ENCODE results near the gene PROK2. TPM values are rescaled to one million over a fixed set of nuclear protein-coding genes. Genes with fewer than 3 reads are reported as not detected.
A peak's percentile ranks its signal among the peaks of the same experiment; 100 is the strongest.

The PROK2 gene
- total RNA-seq (under 1 TPM in 3 of 6 donors, not detected in 3; 0.25 to 0.46 (median 0.43) TPM), polyA plus RNA-seq (under 1 TPM in 1 of 2 donors, not detected in 1; 0.09 TPM)

GRCh38 chr3:71784914-71785531 lies at the start of gene PROK2:
PROK2 (minus strand) TSS chr3:71785148; CDS start chr3:71785052, 96 bp downstream.
- Histone ChIP-seq H3K27ac (no peak within 1 kb of the TSS), H3K36me3 (no peaks in the 10 kb centered on the region), H3K4me3 (peak within 1 kb of the TSS in 2 of 4 donors; percentile 19 to 44), H3K27me3 (peaks cover 0 to 42% (median 7%) of the 10 kb centered on the region in 4 donors), H3K9me3 (no peaks in the 10 kb centered on the region), H3K4me1 (peaks cover 0 to 7% (median 4%) of the 10 kb centered on the region in 3 donors)
- peak in 2 of 6 donors; percentile 63 to 70 for DNase-seq
- intact Hi-C loops (cut with DNase I), result no loop called here
- ATAC-seq, result peak; percentile 30 to 58 (median 44)
- TF ChIP-seq CTCF (IDR thresholded peaks at IDR 0.05), result no peak
- WGBS, 2 donors, result 1% methylated on average over 32 to 89 of the region's 89 CpGs
- no peak for FAIRE-seq

- DNase-seq (no peak), FAIRE-seq (no peak), ATAC-seq (no peak)
- no peaks in the 10 kb centered on the region for H3K36me3 ChIP-seq
- intact Hi-C loops (cut with DNase I), result no loop called here
- no peak for TF ChIP-seq CTCF (IDR thresholded peaks at IDR 0.05)
- H3K27me3 ChIP-seq, result no peaks in the 10 kb centered on the region
- H3K4me3 ChIP-seq, result no peak overlapping the region
- H3K9me3 ChIP-seq, result no peaks in the 10 kb centered on the region
- H3K27ac ChIP-seq, result no peak overlapping the region
- WGBS, 2 donors, result 23 to 39% methylated on average over 2 of the region's 2 CpGs
- no peaks in the 10 kb centered on the region for H3K4me1 ChIP-seq
Observed at GRCh38 chr3:71831599-71831998, 46.7 kb upstream of the PROK2 start.

- ATAC-seq (no peak), FAIRE-seq (no peak)
- H3K36me3 ChIP-seq, result no peaks in the 10 kb centered on the region
Observed at GRCh38 chr3:71825551-71826283, 40.8 kb upstream of the PROK2 start.

GRCh38 chr3:71821116-71821515 lies 36.2 kb upstream of the PROK2 start:
- H3K4me1 ChIP-seq, result no peaks in the 10 kb centered on the region
- no peak for TF ChIP-seq CTCF (IDR thresholded peaks at IDR 0.05)
- no peak for FAIRE-seq
- H3K27ac ChIP-seq, result no peak overlapping the region
- H3K27me3 ChIP-seq, result no peaks in the 10 kb centered on the region
- WGBS, 2 donors, result 61 to 69% methylated on average over 3 of the region's 3 CpGs
- intact Hi-C loops (cut with DNase I), result no loop called here
- H3K9me3 ChIP-seq, result no peaks in the 10 kb centered on the region
- DNase-seq, result no peak
- no peak overlapping the region for H3K4me3 ChIP-seq
- ATAC-seq, result no peak
- H3K36me3 ChIP-seq, result no peaks in the 10 kb centered on the region

More at GRCh38 chr3:71825551-71826283, 40.8 kb upstream of the PROK2 start:
- no peak for DNase-seq
- Histone ChIP-seq H3K27ac (no peak overlapping the region), H3K27me3 (no peaks in the 10 kb centered on the region), H3K4me3 (no peak overlapping the region), H3K9me3 (no peaks in the 10 kb centered on the region), H3K4me1 (no peaks in the 10 kb centered on the region)
- WGBS, 2 donors, result 90 to 95% methylated on average over 5 of the region's 5 CpGs
- no peak for TF ChIP-seq CTCF (IDR thresholded peaks at IDR 0.05)
- intact Hi-C loops (cut with DNase I), result no loop called here

GRCh38 chr3:71817262-71817661 lies 32.3 kb upstream of the PROK2 start:
- TF ChIP-seq CTCF (IDR thresholded peaks at IDR 0.05), result no peak
- Histone ChIP-seq H3K27ac (no peak overlapping the region), H3K36me3 (no peaks in the 10 kb centered on the region), H3K4me3 (no peak overlapping the region), H3K27me3 (no peaks in the 10 kb centered on the region), H3K4me1 (no peaks in the 10 kb centered on the region), H3K9me3 (no peaks in the 10 kb centered on the region)
- ATAC-seq (no peak), DNase-seq (no peak), FAIRE-seq (no peak)
- WGBS, 2 donors, result 77 to 82% methylated on average over 6 of the region's 6 CpGs
- intact Hi-C loops (cut with DNase I), result no loop called here
